ENCODE measurements around the gene VCAN.
"Not testable (repeated sequence)": the region's sequence is repeated elsewhere in the genome, so short reads cannot be mapped to it uniquely, and the experiment has no call there.

GRCh38 chr5:83437697-83438096, 33.8 kb upstream of the VCAN start:
- TF ChIP-seq, protein P1, sequence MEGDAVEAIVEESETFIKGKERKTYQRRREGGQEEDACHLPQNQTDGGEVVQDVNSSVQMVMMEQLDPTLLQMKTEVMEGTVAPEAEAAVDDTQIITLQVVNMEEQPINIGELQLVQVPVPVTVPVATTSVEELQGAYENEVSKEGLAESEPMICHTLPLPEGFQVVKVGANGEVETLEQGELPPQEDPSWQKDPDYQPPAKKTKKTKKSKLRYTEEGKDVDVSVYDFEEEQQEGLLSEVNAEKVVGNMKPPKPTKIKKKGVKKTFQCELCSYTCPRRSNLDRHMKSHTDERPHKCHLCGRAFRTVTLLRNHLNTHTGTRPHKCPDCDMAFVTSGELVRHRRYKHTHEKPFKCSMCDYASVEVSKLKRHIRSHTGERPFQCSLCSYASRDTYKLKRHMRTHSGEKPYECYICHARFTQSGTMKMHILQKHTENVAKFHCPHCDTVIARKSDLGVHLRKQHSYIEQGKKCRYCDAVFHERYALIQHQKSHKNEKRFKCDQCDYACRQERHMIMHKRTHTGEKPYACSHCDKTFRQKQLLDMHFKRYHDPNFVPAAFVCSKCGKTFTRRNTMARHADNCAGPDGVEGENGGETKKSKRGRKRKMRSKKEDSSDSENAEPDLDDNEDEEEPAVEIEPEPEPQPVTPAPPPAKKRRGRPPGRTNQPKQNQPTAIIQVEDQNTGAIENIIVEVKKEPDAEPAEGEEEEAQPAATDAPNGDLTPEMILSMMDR (IDR thresholded peaks at IDR 0.05; ENCODE audit: low read depth, low read length, poor library complexity, severe bottlenecking), result not testable (repeated sequence)
- TF ChIP-seq EZH2phosphoT487 (IDR thresholded peaks at IDR 0.05; ENCODE audit: borderline replicate concordance, low read length), result not testable (repeated sequence)
